PC-3 (cell line): Measurements from ENCODE around the gene SLC35F3. TPM values are rescaled to one million over a fixed set of nuclear protein-coding genes. Genes with fewer than 3 reads are reported as not detected.

Experiments
- ATAC-seq: fragments of 200-7000 bp; cut with Tn5 transposase; 2 replicates; pipeline ENCODE4 v1.9.1; 2020; ENCODE audit warnings: mild to moderate bottlenecking, moderate library complexity
- BruUV-seq: library from RNA; stranded (reverse); fragments of 400-500 nt; replicated peaks from 2 replicates; lab custom pipeline; 2021; lab: Mats Ljungman, UMichigan
- CTCF ChIA-PET: fragments of 300-600 bp; sonication (Branson Sonifier 250); formaldehyde crosslinking; loops from one replicate; lab custom pipeline; 2022; ENCODE audit warnings: antibody characterized with exemption; lab: Charles Lee
- POLR2A ChIA-PET: fragments of 300-600 bp; sonication (Branson Sonifier 250); formaldehyde crosslinking; loops from one replicate; lab custom pipeline; 2022; ENCODE audit warnings: antibody characterized with exemption; ENCODE audit not compliant: unreplicated experiment; lab: Charles Lee
- DNase-seq: peaks from one replicate; pipeline ENCODE4 v3.0.0-alpha.2; 2015
- H2AFZ ChIP-seq: fragments of 300-600 bp; sonication (generic); 2 replicates; pipeline ENCODE4 v1.6.0; 2016; ENCODE audit warnings: antibody characterized with exemption, low read length
- H3F3A ChIP-seq: fragments of 300-600 bp; sonication (generic); one replicate; pipeline ENCODE4 v1.6.0; 2017; ENCODE audit warnings: antibody characterized with exemption, low read length, control low read depth, mild to moderate bottlenecking; ENCODE audit not compliant: unreplicated experiment
- H3K27ac ChIP-seq: fragments of 300-600 bp; sonication (generic); 2 replicates; pipeline ENCODE4 v1.5.1; 2016; ENCODE audit warnings: mild to moderate bottlenecking, low read length
- H3K27me3 ChIP-seq: fragments of 300-600 bp; sonication (generic); 2 replicates; pipeline ENCODE4 v1.6.1; 2016; ENCODE audit warnings: low read length, mixed read lengths
- H3K36me3 ChIP-seq: fragments of 300-600 bp; sonication (generic); 2 replicates; pipeline ENCODE4 v1.6.1; 2016; ENCODE audit warnings: low read depth, mixed run types, low read length, mixed read lengths
- H3K4me1 ChIP-seq: fragments of 300-600 bp; sonication (generic); 2 replicates; pipeline ENCODE4 v1.5.1; 2016; ENCODE audit warnings: low read length; ENCODE audit not compliant: insufficient read depth
- H3K4me2 ChIP-seq: fragments of 300-600 bp; sonication (generic); 2 replicates; pipeline ENCODE4 v1.6.0; 2016; ENCODE audit warnings: low read length
- H3K4me3 ChIP-seq: fragments of 300-600 bp; sonication (generic); 2 replicates; pipeline ENCODE4 v1.5.1; 2016; ENCODE audit warnings: mild to moderate bottlenecking, low read length, mixed read lengths
- H3K79me2 ChIP-seq: fragments of 300-600 bp; sonication (generic); 2 replicates; pipeline ENCODE4 v1.6.1; 2017; ENCODE audit warnings: low read length, mixed read lengths
- H3K9ac ChIP-seq: fragments of 300-600 bp; sonication (generic); 2 replicates; pipeline ENCODE4 v1.6.0; 2016; ENCODE audit warnings: mild to moderate bottlenecking, low read length
- H3K9me2 ChIP-seq: fragments of 300-600 bp; sonication (generic); replicated peaks from 2 replicates; pipeline ENCODE4 v1.6.1; 2016; ENCODE audit warnings: mixed run types, low read length, mixed read lengths
- H3K9me3 ChIP-seq: fragments of 300-600 bp; sonication (generic); 2 replicates; pipeline ENCODE4 v1.6.1; 2016; ENCODE audit warnings: low read length, mixed read lengths
- H4K20me1 ChIP-seq: fragments of 300-600 bp; sonication (generic); 2 replicates; pipeline ENCODE4 v1.6.1; 2016; ENCODE audit warnings: low read length, mixed read lengths
- CTCF ChIP-seq: fragments of 300-600 bp; sonication (generic); conservative IDR thresholded peaks from 2 replicates; pipeline ENCODE4 v1.5.1; 2017; ENCODE audit warnings: antibody characterized with exemption, low read depth, mild to moderate bottlenecking, low read length
- EZH2 ChIP-seq: fragments of 300-600 bp; sonication (generic); IDR thresholded peaks from one replicate; pipeline ENCODE4 v1.6.1; 2017; ENCODE audit warnings: antibody characterized with exemption, mild to moderate bottlenecking, low read length; ENCODE audit not compliant: unreplicated experiment
- EZH2phosphoT487 ChIP-seq: fragments of 300-600 bp; sonication (generic); IDR thresholded peaks from 2 replicates; pipeline ENCODE4 v1.6.1; 2018; ENCODE audit warnings: mild to moderate bottlenecking, antibody characterized with exemption, low read length, borderline replicate concordance
- intact Hi-C: fragments of 100-400 bp; cut with micrococcal nuclease; formaldehyde crosslinking; loops from 2 replicates; pipeline ENCODE4 v1.9.0; 2023
- total RNA-seq: library from RNA; depleted of rRNA; stranded (reverse); fragments of >200 nt; gene quantifications from 2 replicates; pipeline ENCODE4 v1.2.3, GENCODE V29; 2014

The SLC35F3 gene
- total RNA-seq, 1 experiment from 2014 or later, result 17.7 TPM

DNA sequence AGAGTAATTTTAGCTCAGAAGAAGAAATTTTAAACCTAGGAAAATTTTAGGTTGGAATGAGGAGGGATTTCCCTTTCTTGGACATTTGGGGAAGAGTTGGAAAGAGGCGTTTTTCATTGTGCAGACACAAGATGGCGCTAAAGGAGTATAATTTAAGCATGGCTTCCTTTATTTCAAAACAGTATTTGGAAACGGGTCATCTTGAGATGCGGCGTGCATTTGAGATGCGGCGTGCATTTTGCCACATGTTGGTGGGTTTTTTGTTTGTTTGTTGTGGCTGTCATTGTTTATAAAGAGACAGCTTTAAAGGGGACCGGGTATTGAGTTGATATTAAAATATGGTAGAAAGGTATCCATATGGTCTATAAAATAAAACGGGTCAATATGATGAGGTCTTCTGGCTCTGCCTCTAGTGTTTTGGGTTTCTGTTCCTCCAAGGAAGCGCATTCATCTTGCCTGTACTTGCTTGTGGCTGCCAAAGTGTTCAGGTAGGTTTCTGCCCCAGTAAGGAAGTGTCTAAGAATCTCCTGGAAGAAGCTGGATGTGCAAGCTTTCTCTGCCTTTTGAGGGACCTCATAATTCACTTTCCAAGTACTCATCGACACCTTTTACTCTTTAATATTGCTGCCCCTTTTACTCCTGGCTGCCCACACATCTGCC is 210.3 kb downstream of the SLC35F3 start:
- no peaks in the 10 kb centered on the region for H3K9me2 ChIP-seq
- peak overlapping the region; percentile 81 for H3K4me2 ChIP-seq
- DNase-seq, result peak; percentile 85
- H2AFZ ChIP-seq, result peak overlapping the region; percentile 76
- H3K36me3 ChIP-seq, result no peaks in the 10 kb centered on the region
- intact Hi-C loops, result loop anchor here (1.0 to 5.0 kb wide), 4 partner anchors 38 to 213 kb away; no protein-coding TSS in a partner anchor
- ChIA-PET POLR2A (interaction anchor here (0.6 kb wide), 1 partner anchor 196 kb away, joined by 3 read pairs; no protein-coding TSS in a partner anchor), CTCF (interaction anchor here (0.6 kb wide), 1 partner anchor 374 kb away, joined by 7 read pairs; no protein-coding TSS in a partner anchor)
- H4K20me1 ChIP-seq, result no peaks in the 10 kb centered on the region
- peaks cover 4% of the 10 kb centered on the region for H3K79me2 ChIP-seq
- no peaks in the 10 kb centered on the region for H3F3A ChIP-seq
- peak overlapping the region; percentile 26 for H3K9ac ChIP-seq
- TF ChIP-seq CTCF, result peak; percentile 92
- TF ChIP-seq EZH2phosphoT487, result no peak
- peak overlapping the region; percentile 60 for H3K4me3 ChIP-seq
- ATAC-seq, result peak; percentile 65
- BruUV-seq, result no TSS peak
- no peaks in the 10 kb centered on the region for H3K9me3 ChIP-seq
- no peaks in the 10 kb centered on the region for H3K27me3 ChIP-seq
- H3K27ac ChIP-seq, result no peak overlapping the region
- H3K4me1 ChIP-seq, result peaks cover 2% of the 10 kb centered on the region

DNA sequence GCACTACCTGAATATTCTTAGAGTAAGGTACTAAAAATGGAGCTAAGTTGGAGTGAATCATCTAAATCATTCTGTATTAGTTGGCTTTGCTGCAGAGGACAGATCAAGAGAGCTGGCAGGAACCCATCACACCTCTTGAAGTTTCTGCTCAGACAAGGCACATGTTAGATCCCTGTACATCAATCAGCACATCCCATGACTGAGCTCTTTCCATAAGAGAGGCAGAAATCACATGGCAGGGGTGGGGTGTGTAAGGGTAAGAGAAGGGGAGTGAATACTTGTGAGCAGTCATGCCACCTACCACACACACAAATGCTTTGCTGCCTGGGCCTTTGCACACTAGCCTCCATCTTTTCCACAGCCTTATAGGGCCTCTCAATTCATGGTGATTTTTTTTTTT is 214.4 kb downstream of the SLC35F3 start:
- DNase-seq, result no peak
- no peak for TF ChIP-seq CTCF
- intact Hi-C loops, result loop anchor here (5.0 kb wide), 1 partner anchor 33 kb away; no protein-coding TSS in a partner anchor
- Histone ChIP-seq H3K79me2 (no peaks in the 10 kb centered on the region), H4K20me1 (no peaks in the 10 kb centered on the region), H3K9me3 (no peaks in the 10 kb centered on the region), H3K36me3 (no peaks in the 10 kb centered on the region), H3K27me3 (no peaks in the 10 kb centered on the region), H3K4me1 (no peaks in the 10 kb centered on the region; the same call in 1 of the 2 replicates), H2AFZ (no peak overlapping the region), H3K9ac (no peak overlapping the region), H3K4me2 (no peak overlapping the region), H3K9me2 (no peaks in the 10 kb centered on the region), H3K27ac (no peak overlapping the region), H3F3A (no peaks in the 10 kb centered on the region), H3K4me3 (no peak overlapping the region)
- no TSS peak for BruUV-seq
- CTCF ChIA-PET, result no interaction called here
- POLR2A ChIA-PET, result no interaction called here
- no peak for ATAC-seq

DNA sequence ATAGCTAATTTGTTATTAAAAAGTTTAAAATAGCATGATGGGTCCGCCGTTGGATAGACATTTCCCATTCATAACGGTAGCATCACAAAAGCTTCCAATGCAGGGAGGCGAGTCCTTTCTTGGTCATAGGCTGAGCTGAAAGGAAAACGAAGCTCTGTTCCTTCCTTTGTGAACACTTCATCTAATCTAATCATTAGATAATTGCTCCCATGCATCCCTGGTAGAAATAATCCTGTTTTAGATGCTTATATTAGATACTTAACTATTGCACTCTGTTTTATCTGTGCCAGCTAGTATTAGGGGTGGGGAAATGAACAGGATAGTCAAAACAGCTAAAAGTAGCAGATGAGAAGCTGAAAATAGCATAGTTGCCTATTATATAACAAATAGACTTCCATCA is 215.0 kb downstream of the SLC35F3 start:
- Histone ChIP-seq H3K9ac (no peak overlapping the region), H3K4me3 (no peak overlapping the region), H3K9me2 (no peaks in the 10 kb centered on the region), H3K4me1 (no peaks in the 10 kb centered on the region; the same call in 1 of the 2 replicates), H3K27me3 (no peaks in the 10 kb centered on the region), H3K79me2 (no peaks in the 10 kb centered on the region), H3K9me3 (no peaks in the 10 kb centered on the region), H3K27ac (no peak overlapping the region), H2AFZ (no peak overlapping the region), H4K20me1 (no peaks in the 10 kb centered on the region), H3K36me3 (no peaks in the 10 kb centered on the region), H3K4me2 (no peak overlapping the region), H3F3A (no peaks in the 10 kb centered on the region)
- ChIA-PET POLR2A (no interaction called here), CTCF (no interaction called here)
- BruUV-seq, result no TSS peak
- ATAC-seq (no peak), DNase-seq (no peak)
- intact Hi-C loops, result loop anchor here (5.0 kb wide), 1 partner anchor 33 kb away; no protein-coding TSS in a partner anchor
- no peak for TF ChIP-seq EZH2phosphoT487
- TF ChIP-seq EZH2, result no peak
- TF ChIP-seq CTCF, result no peak
